ENCODE data around the gene MUC20.
"Not testable (repeated sequence)": the region's sequence is repeated elsewhere in the genome, so short reads cannot be mapped to it uniquely, and the experiment has no call there.

The MUC20 gene

DNA sequence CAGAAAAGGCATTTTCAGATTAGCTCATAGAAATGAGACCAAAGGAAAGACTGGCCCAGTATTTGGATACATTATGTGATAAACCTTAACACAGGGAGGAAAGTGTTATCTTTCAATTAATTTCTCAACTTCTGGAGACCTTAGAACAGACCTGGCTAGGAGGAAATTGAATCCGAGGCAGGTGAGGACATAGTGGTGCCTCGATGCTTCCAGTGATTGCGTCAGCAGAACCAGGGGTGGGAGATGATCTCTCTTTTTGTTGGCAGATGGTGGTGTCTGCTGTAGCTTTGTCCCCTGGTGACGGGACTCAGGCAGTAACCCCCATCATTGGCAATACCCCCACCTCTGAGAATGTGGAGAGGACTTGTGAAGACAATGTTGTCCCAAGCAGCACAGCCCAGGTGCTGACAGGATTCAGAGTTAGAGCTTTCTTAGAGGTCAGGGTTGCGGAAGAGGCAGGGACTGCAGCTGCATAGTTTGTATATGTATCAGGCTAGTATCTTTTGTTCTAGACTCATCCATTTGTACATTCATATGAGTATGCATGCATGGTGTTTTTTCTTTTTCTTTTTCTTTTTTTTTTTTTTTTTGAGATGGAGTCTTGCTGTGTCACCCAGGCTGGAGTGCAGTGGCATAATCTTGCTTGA, 27.9 kb upstream of the MUC20 start:
- no peak for DNase-seq (ENCODE audit: low read depth in 2 of 2)

DNA sequence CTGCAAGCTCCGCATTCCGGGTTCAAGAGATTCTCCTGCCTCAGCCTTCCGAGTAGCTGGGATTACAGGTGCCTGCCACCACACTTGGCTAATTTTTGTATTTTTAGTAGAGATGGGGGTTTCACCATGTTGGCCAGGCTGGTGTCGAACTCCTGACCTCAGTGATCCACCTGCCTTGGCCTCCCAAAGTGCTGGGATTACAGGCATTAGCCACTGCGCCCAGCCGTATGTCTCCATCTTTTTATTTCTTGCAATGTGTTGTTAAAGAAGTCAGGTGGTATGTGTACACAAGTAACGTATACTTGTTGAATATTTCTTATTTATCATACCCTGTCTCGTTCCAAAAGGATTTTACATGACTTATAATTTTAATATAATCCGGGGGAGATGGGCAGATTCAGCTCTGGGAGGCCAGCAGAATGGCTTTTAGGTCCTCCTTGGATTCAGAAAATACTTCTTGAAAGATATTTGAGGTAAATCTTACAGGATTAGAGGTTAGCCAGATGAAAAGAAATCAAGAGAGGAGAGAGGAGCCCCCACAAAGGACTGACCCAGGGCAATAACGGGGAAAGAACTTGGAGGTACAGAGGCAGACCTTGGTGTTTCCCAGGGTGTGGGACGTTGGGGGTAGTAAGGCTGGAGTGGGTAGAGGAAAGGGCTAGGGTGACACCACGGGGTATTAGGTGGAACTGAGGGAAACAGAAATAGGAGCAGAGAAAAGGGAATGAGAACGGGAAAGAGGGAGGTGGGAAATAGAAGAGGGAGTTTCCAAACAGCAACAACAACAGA, 27.2 kb upstream of the MUC20 start:
- no peak for DNase-seq (ENCODE audit: low read depth in 2 of 2)

DNA sequence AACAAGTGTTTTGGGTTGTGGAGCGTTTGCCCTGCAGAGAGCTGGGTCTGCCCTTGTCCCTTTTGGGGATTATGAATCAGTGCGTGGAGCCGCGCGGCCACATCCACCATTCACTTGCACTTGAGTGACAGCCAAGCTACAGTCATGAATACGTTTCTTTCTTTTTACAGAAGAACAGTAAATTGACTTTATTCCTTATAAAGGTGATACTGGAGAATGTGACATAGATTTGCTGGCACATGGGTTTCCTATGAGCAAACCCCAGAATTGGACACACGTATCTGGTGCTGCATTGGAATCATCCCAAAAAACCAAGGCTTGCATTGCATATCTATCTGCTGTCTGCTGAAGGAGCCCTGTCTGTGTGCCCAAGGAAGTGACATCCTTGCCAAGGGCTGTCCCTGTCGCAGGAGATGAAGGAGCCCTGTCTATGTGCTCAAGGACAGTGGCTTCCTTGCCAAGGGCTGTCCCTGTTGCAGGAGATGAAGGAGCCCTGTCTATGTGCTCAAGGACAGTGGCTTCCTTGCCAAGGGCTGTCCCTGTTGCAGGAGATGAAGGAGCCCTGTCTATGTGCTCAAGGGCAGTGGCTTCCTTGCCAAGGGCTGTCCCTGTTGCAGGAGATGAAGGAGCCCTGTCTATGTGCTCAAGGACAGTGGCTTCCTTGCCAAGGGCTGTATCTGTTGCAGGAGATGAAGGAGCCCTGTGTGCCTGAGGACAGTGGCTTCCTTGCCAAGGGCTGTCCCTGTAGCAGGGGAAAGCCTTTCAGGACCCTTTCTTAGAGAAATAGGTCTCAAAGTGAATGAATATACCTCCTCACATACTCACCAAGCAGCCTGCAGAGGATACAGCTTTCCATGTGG, 26.3 kb upstream of the MUC20 start:
- DNase-seq (ENCODE audit: low read depth in 2 of 2), result not testable (repeated sequence)

DNA sequence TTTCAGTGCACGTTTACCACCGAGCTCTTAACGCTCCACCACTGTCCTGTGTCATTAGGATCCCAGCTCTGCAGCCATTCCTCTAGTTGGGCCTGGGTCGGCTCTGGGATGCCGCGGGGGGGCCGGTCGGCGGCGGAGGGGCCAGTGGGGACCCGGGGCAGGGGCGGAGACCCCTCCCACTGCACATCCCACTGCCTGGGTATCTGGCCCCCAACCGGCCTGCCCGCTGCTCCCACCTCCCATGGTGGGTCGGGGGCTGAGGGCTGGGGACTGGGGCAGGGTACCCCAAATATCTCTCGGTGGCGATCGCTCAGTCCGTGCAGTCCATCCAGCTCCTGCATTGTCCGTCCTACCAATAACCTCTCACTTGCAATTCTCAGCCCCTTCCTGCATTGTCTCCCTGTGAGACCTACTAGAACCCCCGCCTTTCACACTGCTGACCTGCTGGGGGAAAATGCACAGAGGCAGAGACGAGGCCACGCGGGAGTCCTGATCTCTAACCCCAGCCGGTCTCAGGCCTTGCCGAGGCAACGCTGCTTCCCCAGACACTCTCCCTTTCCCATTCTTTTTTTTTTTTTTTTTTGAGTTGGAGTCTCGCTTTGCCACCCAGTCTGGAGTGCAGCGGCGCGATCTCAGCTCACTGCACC, 24.0 kb upstream of the MUC20 start:
- DNase-seq (ENCODE audit: low read depth in 2 of 2), result no peak

- no peak for DNase-seq (ENCODE audit: low read depth in 2 of 2)
Observed at GRCh38 chr3:195697582-195698324, 23.0 kb upstream of the MUC20 start.

DNA sequence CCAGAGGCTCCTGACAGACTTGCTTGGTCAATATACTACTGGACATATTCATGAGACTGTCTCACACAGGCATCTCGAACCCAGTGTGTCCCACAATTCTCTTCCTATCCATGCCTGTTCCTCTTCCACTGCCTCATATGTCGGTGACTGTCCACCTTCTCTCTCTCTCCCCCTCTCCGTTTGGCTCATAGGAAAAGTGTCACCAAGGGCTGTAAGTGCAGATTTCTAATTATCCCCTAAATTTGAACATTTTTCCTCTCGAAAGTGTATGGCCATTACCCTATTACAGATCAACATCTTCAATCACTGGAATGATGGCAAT, 22.5 kb upstream of the MUC20 start:
- DNase-seq (ENCODE audit: low read depth in 2 of 2), result no peak

GRCh38 chr3:195698647-195699387, 22.0 kb upstream of the MUC20 start:
- no peak for DNase-seq (ENCODE audit: low read depth in 2 of 2)

- DNase-seq (ENCODE audit: low read depth in 2 of 2), result no peak
Observed at GRCh38 chr3:195699388-195699771, 21.4 kb upstream of the MUC20 start.

- DNase-seq (ENCODE audit: low read depth in 2 of 2), result no peak
Observed at GRCh38 chr3:195699860-195700259, 20.9 kb upstream of the MUC20 start.

- no peak for DNase-seq (ENCODE audit: low read depth in 2 of 2)
Observed at GRCh38 chr3:195700319-195700718, 20.5 kb upstream of the MUC20 start.

DNA sequence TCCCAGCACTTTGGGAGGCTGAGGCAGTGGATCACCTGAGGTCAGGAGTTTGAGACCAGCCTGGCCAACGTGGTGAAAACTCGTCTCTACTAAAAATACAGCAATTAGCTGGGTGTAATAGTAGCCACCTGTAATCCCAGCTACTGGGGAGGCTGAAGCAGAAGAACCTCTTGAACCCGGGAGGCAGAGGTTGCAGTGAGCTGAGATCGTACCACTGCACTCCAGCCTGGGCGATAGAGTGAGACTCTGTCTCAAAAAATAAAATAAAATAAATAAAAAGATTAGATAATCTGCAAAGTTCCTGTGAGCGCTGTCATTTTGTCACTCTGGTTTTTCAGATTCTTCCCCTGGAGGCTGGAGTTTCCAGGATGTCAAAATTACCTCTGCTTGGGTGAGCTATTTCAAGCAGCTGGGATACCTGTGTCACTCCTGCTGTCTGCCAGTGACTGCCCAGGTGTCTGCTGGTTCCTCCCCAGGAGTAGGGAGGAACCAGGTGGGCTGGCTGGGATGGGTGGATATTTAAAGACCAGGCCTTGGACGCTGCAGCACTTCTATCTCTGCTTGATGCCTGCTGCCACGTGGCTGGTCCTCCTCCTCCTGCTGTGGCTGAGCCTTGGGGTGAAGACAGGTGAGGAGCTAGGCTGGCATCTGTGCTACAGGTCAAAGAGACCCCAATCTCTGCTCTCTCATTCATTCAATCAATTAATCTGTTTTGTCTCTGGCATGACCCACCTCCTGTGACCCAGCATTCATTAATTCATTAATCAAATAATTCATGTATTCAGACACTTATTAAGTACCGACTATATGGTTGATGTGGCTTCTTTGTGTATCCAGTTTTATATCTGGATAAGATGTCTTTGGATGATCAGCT, 19.5 kb upstream of the MUC20 start:
- DNase-seq (ENCODE audit: low read depth in 2 of 2), result no peak

GRCh38 chr3:195703776-195704175, 17.0 kb upstream of the MUC20 start:
- no peak for DNase-seq (ENCODE audit: low read depth in 2 of 2)

- DNase-seq (ENCODE audit: low read depth in 2 of 2), result no peak
Observed at GRCh38 chr3:195704433-195704999, 16.3 kb upstream of the MUC20 start.

DNA sequence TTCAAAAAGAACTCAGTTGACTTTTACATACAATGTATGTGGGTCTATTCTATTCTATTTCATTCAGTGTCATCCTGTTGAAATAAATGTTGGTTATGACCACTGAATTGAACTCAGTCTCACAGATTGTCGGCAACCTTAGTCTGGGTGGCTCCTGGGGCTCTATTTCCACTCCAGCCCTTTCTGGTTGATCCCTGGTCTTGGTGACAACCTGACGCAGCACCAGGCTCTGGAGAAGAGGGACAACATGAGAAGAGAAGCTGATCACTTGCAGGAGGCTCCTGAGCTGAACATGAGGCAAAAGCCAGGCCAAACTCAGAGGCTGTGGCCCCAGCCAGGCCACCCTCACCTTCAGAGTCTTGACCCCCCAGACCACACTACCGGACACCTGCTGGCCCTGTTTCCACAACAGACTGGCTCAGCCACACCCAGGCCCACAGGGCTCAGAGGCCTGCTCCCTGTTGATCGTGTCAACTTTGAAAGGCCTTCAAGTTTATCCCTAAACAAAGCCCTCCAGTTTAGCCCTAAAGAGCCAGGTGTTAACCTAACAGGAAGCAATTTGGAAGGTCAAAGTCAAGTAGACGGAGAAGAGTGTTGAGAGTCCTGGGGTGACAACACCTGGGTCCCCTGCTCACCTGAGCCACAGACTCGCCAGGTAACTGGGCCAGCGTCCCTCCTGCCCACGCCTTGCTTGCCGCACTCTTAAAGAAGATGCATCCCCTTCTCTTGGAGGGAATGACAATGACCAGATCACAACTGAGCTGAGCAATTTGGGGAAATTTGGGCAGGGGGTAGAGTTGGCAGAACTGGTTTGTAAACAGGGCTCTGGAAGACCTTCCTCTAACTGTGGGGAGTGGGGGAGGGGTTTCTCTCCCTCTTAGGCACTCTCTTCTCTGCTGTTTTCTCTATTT, 15.4 kb upstream of the MUC20 start:
- DNase-seq (ENCODE audit: low read depth in 2 of 2), result no peak

- DNase-seq (ENCODE audit: low read depth in 2 of 2), result no peak
Observed at GRCh38 chr3:195708061-195708460, 12.7 kb upstream of the MUC20 start.

DNA sequence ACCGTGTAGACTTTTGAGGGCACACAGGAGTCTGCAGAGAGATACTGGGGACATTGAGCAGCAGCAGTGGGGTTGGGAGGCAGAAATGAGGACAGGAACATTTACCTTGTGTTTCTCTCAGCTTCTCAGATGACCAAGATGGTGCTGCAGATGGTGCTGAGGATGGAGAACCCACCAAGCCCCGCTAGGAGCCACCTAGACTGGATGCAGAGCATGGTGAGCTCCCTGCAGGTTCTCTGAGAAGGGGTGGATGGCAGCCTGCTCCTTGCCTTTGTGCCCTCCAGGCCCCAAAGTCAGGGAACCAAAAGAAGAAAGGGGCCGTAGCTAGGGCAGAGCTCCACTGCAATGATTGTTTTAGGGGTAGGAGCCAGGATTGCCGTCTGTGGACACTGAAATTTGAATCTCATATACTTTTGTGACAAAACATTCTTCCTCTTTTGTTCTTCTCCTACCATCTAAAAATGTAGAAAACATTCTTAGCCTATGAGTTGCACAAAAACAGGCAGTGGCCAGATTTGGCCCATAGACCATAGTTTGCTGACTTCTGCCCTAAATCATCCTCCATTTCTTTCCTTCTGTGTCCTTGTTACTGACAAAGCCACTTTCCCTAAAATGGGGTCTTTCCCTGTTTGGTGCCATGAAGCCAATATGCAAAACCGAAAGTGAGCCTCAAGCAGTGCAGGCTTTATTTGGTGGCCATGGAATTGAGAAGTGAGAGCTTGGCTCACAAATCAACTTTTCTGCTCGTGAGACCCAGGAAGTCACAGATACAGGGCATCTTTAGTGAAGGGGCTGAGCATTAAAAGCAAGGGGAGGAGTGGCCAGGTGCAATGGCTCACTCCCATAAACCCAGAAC, 11.9 kb upstream of the MUC20 start:
- no peak for DNase-seq (ENCODE audit: low read depth in 2 of 2)

- no peak for DNase-seq (ENCODE audit: low read depth in 2 of 2)
Observed at GRCh38 chr3:195709676-195710085, 11.1 kb upstream of the MUC20 start.
